ENCODE data around the gene LRCOL1.

Gene LRCOL1

DNA sequence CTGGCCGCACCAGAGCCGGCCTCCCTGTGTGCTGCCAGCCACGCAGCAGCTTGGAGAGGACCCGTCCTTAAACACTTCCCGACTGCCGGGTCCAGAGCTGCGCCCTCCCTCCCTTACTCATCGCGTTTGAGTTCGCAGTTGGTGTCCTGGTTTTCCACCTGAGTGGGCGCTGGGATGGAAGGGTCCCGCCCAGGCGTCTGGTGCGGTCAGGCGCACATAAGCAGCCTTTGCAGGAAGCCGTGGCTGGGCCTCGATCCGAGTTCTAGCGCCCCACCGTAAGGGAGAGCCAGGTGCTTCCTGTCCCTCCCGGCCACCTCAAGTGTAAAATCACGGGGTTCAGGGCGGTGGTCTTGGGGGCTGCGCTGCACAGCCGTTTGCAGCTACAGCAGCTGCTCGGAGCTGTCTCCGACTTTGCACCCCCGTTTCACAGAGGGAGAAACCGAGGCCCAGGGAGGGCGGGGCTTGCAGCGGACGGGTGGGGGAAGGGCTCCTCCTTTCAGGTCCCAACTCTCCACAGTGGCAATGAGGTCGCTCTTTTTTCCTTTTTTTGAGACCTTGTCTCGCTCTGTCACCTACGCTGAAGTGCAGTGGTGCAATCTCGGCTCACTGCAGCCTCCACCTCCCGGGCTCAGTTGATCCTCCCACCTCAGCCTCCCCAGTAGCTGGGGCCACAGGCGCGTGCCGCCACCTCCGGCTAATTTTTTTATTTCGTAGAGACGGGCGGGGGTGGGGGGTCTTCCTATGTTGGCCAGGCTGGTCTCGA lies 51.3 kb downstream of the LRCOL1 start:
- Histone ChIP-seq H3K4me3 (ENCODE audit: low read length) (peak overlapping the region; percentile 83), H4K20me1 (ENCODE audit: control insufficient read depth, insufficient read depth, low read depth, low read length) (0 out of 2 replicates have a peak, but pooled peaks cover 4% of the 10 kb centered on the region), H3K9me3 (ENCODE audit: control insufficient read depth, insufficient read depth, low read length) (no peaks in the 10 kb centered on the region), H3K27me3 (ENCODE audit: control insufficient read depth, low read length) (no peaks in the 10 kb centered on the region), H3K27ac (ENCODE audit: low read depth, low read length) (peak overlapping the region; percentile 57), H3K9me2 (replicated peaks; ENCODE audit: control insufficient read depth, low read length) (no peaks in the 10 kb centered on the region), H3F3A (ENCODE audit: control insufficient read depth, insufficient read depth) (peaks cover 7% of the 10 kb centered on the region), H3K4me2 (ENCODE audit: low read length) (peak overlapping the region; percentile 58), H3K79me2 (ENCODE audit: control insufficient read depth, low read length) (peaks cover 40% of the 10 kb centered on the region), H3K36me3 (ENCODE audit: control insufficient read depth, low read length) (peaks cover 10% of the 10 kb centered on the region), H3K4me1 (ENCODE audit: control insufficient read depth, low read length) (peaks cover 31% of the 10 kb centered on the region)
- TF ChIP-seq EZH2phosphoT487 (IDR thresholded peaks at IDR 0.05; ENCODE audit: borderline replicate concordance, low read length) = no peak
- TF ChIP-seq, protein P1, sequence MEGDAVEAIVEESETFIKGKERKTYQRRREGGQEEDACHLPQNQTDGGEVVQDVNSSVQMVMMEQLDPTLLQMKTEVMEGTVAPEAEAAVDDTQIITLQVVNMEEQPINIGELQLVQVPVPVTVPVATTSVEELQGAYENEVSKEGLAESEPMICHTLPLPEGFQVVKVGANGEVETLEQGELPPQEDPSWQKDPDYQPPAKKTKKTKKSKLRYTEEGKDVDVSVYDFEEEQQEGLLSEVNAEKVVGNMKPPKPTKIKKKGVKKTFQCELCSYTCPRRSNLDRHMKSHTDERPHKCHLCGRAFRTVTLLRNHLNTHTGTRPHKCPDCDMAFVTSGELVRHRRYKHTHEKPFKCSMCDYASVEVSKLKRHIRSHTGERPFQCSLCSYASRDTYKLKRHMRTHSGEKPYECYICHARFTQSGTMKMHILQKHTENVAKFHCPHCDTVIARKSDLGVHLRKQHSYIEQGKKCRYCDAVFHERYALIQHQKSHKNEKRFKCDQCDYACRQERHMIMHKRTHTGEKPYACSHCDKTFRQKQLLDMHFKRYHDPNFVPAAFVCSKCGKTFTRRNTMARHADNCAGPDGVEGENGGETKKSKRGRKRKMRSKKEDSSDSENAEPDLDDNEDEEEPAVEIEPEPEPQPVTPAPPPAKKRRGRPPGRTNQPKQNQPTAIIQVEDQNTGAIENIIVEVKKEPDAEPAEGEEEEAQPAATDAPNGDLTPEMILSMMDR (IDR thresholded peaks at IDR 0.05; ENCODE audit: low read depth, low read length, poor library complexity, severe bottlenecking) = no peak

DNA sequence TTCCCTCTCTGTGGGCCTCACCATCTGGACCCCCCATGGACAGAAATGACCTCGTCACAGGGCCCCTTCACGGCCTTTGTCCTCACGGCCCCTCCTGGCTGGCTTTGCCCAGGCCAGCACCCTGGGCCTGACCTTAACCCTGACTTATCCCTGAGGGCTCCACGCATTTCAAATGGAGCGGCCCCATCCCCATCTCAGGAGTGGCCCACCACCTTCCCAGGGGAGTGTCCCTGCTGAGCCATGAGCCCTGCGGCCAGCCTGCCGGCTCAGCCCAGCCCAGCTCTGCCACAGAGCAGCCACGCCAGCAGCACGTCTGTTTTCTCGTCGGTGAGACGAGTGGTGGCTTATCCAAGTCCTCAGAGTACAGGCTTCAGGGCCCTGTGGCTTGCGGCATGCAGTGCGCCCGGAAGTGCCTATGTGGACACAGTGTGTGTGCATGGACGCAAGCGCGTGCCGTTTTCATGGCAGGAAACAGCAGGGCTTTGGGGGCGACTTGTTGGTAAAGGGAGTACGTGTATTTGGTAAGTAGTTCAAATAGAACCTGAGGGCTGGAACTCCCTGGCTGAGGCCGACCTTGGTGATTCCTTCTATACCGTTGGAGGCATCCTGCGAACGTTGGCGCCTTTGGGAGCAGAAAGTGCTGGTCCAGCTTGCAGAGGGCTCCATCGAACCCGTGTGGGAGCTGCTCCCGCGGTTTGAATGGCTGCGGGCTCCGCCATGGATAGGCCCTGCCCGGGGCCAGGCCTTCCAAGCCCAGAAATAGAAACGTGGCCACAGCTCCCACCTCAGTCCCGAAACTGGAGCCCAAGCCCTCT lies 52.1 kb downstream of the LRCOL1 start:
- Histone ChIP-seq H3K4me3 (ENCODE audit: low read length) (peak overlapping the region; percentile 83), H3K4me1 (ENCODE audit: control insufficient read depth, low read length) (peaks cover 31% of the 10 kb centered on the region), H3K36me3 (ENCODE audit: control insufficient read depth, low read length) (peaks cover 7% of the 10 kb centered on the region), H3K79me2 (ENCODE audit: control insufficient read depth, low read length) (peaks cover 32% of the 10 kb centered on the region), H3K4me2 (ENCODE audit: low read length) (peak overlapping the region; percentile 58), H3F3A (ENCODE audit: control insufficient read depth, insufficient read depth) (peaks cover 7% of the 10 kb centered on the region), H3K9me3 (ENCODE audit: control insufficient read depth, insufficient read depth, low read length) (no peaks in the 10 kb centered on the region), H3K27me3 (ENCODE audit: control insufficient read depth, low read length) (no peaks in the 10 kb centered on the region), H3K27ac (ENCODE audit: low read depth, low read length) (peak overlapping the region; percentile 57), H3K9me2 (replicated peaks; ENCODE audit: control insufficient read depth, low read length) (no peaks in the 10 kb centered on the region), H4K20me1 (ENCODE audit: control insufficient read depth, insufficient read depth, low read depth, low read length) (0 out of 2 replicates have a peak, but pooled peaks cover 4% of the 10 kb centered on the region)
- TF ChIP-seq EZH2phosphoT487 (IDR thresholded peaks at IDR 0.05; ENCODE audit: borderline replicate concordance, low read length) = no peak
- TF ChIP-seq, protein P1 (IDR thresholded peaks at IDR 0.05; ENCODE audit: low read depth, low read length, poor library complexity, severe bottlenecking) = no peak

DNA sequence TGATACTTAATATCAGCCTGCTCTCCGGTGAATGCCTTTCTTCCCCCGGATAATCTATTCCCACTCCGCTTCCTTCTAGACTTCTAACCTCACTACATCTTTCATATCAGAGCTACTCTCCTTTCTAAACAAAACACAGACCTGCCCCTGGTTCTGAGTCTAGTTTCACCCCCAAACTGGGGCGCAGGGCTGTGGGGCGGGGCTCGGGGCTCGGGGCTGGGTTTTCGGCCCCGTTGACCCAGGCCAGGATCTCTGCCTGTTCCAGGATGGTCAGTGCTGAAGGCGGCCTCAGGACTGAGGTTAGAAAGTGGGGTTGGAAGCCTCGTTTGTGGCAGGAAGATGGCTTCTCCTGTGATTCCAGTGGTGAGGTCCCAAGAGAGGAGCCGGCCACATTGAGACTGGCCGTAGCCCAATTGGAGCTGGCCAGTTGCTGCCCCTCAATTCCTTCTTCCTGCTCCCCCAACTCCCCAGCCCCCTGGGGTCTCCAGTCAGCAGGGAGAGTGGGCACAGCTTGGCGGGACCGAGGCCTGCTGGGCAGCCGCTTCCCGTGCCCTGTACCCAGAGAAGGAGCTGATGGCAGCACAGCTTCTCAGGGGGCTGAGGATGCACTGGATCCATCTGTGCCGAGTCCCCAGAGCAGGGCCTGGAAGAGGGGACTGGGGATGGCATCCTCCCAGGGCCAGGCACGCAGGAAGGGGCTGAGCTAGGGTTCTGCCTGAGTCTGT lies 52.9 kb downstream of the LRCOL1 start:
- Histone ChIP-seq H4K20me1 (ENCODE audit: control insufficient read depth, insufficient read depth, low read depth, low read length) (0 out of 2 replicates have a peak, but pooled peaks cover 4% of the 10 kb centered on the region), H3K4me3 (ENCODE audit: low read length) (no peak overlapping the region), H3K4me1 (ENCODE audit: control insufficient read depth, low read length) (peaks cover 31% of the 10 kb centered on the region), H3K4me2 (ENCODE audit: low read length) (no peak overlapping the region), H3K27me3 (ENCODE audit: control insufficient read depth, low read length) (no peaks in the 10 kb centered on the region), H3K27ac (ENCODE audit: low read depth, low read length) (no peak overlapping the region), H3F3A (ENCODE audit: control insufficient read depth, insufficient read depth) (peaks cover 7% of the 10 kb centered on the region), H3K79me2 (ENCODE audit: control insufficient read depth, low read length) (peaks cover 25% of the 10 kb centered on the region), H3K9me2 (replicated peaks; ENCODE audit: control insufficient read depth, low read length) (no peaks in the 10 kb centered on the region), H3K36me3 (ENCODE audit: control insufficient read depth, low read length) (peaks cover 5% of the 10 kb centered on the region), H3K9me3 (ENCODE audit: control insufficient read depth, insufficient read depth, low read length) (no peaks in the 10 kb centered on the region)
- TF ChIP-seq EZH2phosphoT487 (IDR thresholded peaks at IDR 0.05; ENCODE audit: borderline replicate concordance, low read length) = no peak
- TF ChIP-seq, protein P1 (IDR thresholded peaks at IDR 0.05; ENCODE audit: low read depth, low read length, poor library complexity, severe bottlenecking) = no peak

All from DOHH2 (cell line).